Raji (cell line): Measurements from ENCODE around the gene PUS1.

Source experiments
- POLR2A ChIP-seq: IDR thresholded peaks from 2 replicates; pipeline ENCODE4 v1.6.1; 2011; ENCODE audit warnings: low read depth, low read length, control low read depth; ENCODE audit not compliant: insufficient read depth

The PUS1 gene

GRCh38 chr12:131900397-131900796 lies 28.7 kb upstream of the PUS1 start:
- no peak for TF ChIP-seq POLR2A

DNA sequence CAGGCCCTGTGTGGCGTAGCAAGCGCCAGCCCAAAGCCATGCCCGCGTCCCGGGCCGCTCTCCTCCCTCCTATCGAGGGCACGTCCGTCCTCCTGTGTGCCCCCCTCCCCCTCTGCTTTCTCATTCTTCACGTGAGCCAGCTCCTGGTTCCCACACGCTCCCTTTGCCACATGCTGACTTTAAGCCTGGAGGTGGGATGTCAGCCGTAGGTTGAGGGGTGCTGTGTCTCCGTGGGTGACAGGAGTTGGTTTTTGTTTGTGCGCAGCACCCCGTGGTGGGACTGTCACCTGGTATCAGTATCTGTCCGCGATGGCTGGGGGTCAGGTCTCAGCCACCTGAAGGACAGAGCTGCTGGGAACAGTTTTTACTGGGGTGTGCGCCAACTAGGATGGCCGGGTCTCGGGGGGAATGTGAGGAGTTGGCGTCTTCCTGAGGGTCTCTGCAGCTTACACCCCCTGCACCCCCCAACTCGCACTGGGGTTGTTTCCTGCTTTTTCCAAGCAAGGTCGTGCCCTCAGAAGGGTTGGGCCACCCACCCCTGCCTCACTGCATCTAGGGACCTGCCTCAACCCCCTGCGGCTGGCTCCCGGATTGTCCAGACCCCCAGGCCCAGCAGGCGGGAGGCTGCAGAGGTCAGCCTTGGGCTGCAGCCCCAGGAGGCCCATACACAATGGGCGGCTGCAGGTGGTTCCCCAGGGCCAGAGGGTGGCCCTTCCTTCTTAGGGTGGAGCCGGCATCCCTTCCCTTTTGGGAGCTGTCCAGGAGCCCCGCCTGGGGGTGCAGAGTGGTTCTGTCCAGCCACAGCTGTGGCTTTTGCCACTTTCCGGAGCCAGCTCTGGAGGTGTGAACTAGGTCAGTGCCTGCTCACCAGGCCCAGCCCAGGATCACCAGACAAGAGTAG lies 27.4 kb upstream of the PUS1 start:
- no peak for TF ChIP-seq POLR2A

DNA sequence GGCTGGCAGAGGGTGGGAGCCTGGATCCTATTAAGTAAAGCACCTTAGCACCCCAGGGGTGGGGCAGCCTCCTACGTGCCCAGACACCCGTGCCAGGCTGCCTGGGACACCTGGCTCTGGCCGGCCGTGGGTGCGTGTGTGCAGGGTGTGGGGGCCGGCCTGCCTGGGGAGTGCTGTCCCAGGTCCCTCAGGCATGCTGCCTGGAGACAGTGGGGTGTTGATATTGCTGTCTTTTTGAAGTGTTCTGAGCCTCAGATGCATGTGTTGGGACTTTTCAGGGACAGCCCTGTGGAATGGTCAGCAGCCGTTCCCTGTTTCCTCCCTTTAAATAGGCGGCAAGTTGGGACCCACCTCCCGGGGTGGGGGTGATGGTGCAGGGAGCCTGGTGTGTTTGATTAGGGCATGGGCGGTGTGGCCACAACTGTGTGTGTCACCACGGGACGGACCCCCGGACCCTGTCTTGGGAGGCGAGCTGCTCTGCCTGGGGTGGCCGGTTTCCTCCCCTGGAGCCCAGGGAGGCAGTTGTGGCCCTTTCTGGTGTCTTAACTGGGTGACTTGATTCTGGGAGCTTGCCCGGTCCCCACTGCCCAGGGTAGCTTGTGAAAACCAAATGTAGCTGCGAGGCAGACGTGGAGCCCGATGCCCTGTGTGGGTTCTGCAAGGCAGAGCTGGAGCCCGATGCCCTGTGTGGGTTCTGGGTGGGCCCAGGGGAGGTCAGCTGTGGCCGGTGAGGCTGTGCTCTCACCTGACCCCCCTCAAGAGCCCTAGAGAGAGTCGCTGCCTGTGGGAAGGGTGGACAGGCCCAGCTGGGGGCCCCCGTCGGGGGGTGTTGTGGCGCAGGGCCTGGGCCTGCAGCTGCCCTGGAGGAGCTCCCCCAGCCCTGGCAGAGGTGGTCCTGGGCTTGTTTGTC lies 26.5 kb upstream of the PUS1 start:
- no peak for TF ChIP-seq POLR2A

DNA sequence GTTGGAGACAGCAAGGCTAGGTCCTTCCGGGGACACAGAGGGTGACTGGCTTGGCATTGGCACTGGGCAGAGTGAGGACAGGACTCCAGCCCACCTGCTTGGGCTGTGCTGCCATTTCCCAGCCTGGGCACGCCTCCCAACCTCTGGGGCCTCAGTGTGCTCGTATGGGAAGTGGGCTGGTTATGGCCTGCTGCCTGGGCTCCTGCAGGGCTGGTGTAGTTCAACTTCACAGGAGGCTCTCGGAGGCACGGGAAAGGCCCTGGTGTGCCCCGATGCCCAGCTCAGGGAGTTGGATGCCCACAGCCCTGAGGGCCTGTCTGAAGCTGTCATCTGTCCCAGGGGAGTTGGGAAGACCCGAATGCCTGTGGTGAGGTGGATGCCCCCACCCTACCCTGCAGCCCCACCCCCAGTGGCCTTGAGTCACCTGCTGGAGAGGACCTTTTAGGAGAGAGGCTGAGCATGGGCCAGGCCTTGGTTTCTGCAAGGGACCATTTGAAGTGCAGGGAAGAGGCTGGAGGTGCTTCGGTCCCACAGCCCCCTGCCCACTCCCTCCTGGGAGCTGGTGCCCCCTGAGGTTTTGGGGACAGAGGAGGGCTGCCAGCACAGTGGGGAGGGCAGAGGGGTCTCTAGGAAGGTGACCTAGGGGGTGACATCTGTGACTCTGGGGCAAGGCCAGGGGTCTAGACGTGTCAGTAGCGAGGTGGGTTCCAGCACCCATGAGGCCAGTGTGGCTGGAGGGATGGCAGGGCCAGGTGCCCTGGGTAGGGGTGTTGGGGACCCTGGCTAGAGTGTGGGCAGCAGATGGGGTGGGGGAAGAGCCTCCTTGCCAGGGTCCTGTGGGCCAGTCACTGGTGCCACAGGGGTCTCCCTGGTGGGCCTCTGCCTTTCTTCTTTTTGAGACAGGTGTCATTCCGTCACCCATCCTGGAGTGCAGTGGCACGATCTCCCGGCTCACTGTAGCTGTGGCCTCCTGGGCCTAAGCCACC lies 25.5 kb upstream of the PUS1 start:
- TF ChIP-seq POLR2A, result no peak

- no peak for TF ChIP-seq POLR2A
Observed at GRCh38 chr12:131904346-131904745, 24.7 kb upstream of the PUS1 start.

DNA sequence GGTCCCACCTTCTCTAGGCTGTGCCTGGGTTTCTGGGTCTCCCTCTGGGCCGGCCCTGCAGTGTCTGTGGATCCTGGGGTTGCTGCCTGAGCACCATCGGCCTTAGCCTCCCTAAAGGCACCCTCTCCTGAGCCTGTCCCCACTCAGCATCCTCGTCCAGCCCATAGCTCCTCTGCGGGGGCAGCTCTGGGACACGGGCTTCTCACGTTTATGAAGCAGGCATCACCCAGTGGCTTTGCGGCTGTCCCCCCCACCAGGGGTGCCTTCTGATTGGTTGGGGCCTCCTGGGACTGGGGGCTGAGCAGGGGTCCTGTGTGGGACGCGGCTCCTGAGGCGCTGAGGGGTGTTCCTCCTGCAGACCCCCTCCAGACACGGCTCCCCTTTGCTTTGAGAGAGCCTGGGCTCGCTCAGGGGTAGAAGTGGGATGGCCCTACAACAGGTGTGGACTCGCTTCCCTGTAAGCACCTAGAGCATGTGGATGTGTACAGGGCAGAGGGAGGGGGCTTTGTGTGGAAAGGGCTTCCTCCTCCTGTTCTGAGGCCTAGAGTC lies 23.9 kb upstream of the PUS1 start:
- no peak for TF ChIP-seq POLR2A

DNA sequence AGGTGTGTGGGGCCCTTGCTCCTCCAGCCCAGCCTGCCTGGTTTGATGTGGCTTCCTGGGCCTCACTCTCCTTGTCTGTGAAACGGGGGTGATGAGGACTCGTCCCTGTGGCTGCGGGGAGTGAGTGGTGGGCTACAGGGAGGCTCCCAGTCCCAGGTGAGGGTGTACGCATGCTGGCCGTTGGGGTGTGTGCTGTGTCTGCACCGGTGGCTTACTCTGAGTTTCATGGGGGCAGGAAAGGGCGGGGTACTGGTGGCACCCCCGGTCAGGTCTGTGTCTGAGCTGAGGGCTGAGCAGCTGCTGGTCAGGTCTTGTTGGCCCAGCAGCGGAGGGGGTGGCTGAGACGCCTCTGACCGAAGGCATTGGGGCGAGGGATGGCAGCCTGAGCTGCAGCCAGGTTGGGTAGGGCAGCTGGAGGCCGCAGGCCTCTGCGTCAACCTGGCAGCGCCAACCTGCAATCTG lies 23.4 kb upstream of the PUS1 start:
- no peak for TF ChIP-seq POLR2A

GRCh38 chr12:131907379-131908091 lies 21.5 kb upstream of the PUS1 start:
- no peak for TF ChIP-seq POLR2A

DNA sequence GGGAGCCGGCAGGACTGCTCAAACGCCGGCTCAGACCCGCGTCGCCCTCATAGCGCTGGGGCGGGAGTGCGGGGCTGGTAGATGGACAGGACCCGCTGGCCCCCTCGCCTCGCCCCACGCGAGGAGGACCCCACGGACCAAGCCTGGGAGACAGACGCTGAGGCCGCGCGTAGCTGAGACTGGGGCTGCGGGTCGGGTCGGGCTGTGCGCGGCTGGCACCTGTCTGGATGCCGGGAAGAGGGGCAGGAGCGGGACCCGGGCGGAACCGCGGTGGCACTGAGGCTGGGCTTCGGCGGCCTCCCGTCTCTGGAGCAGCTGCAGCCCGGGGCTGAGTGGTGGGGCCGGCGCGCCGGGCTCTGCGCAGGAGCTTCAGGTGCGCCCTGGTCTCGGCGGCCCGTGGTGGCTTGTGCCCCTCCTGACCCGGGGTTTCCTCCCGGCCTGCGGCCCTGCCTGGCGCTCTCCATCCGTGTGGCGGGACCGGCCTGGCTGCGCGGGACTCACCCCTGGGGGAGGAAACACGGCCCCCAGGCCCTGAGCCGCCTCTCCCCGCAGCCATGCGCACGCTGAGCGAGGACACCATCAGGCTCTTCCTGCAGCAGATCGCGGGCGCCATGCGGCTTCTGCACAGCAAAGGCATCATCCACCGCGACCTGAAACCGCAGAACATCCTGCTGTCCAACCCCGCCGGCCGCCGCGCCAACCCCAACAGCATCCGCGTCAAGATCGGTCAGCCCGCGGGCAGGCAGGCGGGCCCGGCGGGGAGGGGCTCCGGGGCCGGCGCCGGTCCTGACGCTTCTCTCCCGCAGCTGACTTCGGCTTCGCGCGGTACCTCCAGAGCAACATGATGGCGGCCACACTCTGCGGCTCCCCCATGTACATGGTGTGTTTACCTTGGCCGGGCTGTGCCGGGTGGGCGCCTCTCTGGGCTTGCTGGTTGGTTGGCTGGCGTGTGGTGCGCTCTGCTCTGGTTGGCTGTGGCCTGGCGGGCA lies 20.7 kb upstream of the PUS1 start:
- no peak for TF ChIP-seq POLR2A

DNA sequence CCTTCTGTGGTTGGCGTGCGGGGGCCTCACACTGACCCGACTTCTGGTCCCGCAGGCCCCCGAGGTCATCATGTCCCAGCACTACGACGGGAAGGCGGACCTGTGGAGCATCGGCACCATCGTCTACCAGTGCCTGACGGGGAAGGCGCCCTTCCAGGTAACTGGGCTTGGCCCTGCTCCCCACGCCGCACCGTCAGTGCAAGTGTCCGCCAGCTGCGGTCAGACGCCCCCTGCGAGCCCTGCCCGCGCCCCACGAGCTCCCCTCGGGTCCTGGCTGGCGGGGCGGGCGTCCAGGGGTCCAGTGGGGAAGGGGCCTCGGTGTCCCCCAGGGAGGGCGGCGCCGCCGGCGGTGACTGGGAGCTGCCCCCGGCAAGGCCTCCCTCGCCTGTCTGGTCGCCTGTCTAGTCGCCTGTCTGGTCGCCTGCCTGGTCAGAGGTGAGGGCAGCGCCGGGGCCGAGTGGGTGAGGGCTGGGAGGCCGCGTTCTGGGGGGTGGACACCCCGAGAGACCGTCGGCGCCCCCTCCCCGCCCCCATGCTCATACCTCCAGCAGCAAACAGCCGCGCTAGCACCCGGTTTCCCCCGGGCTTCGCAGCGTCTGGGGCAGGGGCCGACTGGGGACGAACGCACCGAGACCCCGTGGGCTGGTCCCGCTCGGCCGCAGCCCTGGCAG lies 19.9 kb upstream of the PUS1 start:
- TF ChIP-seq POLR2A, result no peak

DNA sequence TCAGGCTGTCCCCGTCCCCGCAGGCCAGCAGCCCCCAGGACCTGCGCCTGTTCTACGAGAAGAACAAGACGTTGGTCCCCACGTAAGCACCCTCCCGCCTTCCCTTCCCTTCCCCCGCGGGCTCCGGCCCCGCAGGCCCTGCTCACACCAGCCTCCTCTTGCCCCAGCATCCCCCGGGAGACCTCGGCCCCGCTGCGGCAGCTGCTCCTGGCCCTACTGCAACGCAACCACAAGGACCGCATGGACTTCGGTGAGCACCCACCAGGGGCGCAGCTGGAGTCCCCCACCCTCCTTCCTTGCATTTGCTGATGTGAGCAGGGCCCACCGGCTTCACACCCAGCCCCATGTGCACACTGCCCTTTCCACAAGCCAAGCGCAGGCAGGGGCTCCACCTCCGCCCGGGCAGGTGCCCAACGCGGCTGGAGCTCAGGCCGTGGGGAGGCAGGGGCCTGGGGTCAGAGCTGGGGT lies 19.3 kb upstream of the PUS1 start:
- no peak for TF ChIP-seq POLR2A

GRCh38 chr12:131910302-131911027 lies 18.6 kb upstream of the PUS1 start:
- TF ChIP-seq POLR2A, result no peak
